Ishikawa (cell line): ENCODE data around the gene ASPG.

Experiments
- CEBPB ChIP-seq: IDR thresholded peaks from 2 replicates; pipeline ENCODE4 v1.6.1; 2012
- CREB1 ChIP-seq: IDR thresholded peaks from 2 replicates; pipeline ENCODE4 v1.6.1; 2012; ENCODE audit warnings: low read depth
- EGR1 ChIP-seq: IDR thresholded peaks from 2 replicates; pipeline ENCODE4 v1.6.1; 2012
- EP300 ChIP-seq: IDR thresholded peaks from 2 replicates; pipeline ENCODE4 v1.6.1; 2012; ENCODE audit warnings: borderline replicate concordance
- FOXM1 ChIP-seq: IDR thresholded peaks from 2 replicates; pipeline ENCODE4 v1.6.1; 2012; ENCODE audit warnings: low read depth, borderline replicate concordance
- RAD21 ChIP-seq: IDR thresholded peaks from 2 replicates; pipeline ENCODE4 v1.6.1; 2012; ENCODE audit warnings: low read depth
- TAF1 ChIP-seq: IDR thresholded peaks from 2 replicates; pipeline ENCODE4 v1.6.1; 2012; ENCODE audit warnings: low read depth, mild to moderate bottlenecking
- TCF12 ChIP-seq: IDR thresholded peaks from 2 replicates; pipeline ENCODE4 v1.6.1; 2012; ENCODE audit warnings: low read depth
- TEAD4 ChIP-seq: IDR thresholded peaks from 2 replicates; pipeline ENCODE4 v1.6.1; 2012
- YY1 ChIP-seq: IDR thresholded peaks from 2 replicates; pipeline ENCODE4 v1.6.1; 2012; ENCODE audit warnings: low read depth
- ZBTB7A ChIP-seq: IDR thresholded peaks from 2 replicates; pipeline ENCODE4 v1.6.1; 2012; ENCODE audit warnings: low read depth
- TF ChIP-seq, protein P1 (sequence below): IDR thresholded peaks from 2 replicates; pipeline ENCODE4 v1.6.1; 2012
- TF ChIP-seq, protein P2 (sequence below): IDR thresholded peaks from 2 replicates; pipeline ENCODE4 v1.6.1; 2012
- TF ChIP-seq, protein P3 (sequence below): IDR thresholded peaks from 2 replicates; pipeline ENCODE4 v1.6.1; 2012; ENCODE audit warnings: low read depth, mild to moderate bottlenecking

Gene ASPG

DNA sequence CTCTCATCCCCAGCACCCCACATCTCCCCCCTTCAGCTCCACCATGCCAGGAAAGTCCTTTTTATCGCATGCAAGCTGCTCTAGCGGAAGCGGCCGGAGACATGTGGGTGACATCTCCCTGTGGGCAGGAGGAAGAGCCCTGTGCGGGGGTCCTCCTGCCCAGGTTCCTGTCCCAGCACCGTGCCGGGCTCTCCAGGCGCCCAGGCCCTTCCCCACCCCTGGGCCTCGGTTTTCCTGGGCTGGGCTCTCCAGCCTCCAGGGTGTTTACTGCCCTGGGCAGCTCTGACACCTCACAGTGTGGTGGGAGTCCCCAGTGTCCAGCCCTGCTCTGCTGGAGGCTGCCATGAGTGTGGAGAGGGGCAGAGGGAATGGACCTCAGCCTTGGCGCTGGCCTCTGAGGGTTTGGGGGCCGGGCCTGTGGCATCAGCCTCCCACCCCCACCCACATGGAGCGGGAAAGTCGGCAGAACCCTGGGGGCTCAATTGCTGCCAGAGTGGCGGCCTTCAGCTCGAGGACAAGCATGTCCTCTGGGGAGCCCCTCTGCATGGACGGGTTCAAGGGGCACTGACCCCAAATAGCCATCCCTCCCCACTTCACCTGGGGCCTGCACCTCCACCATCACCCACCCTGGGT is 16.9 kb downstream of the ASPG start:
- TF ChIP-seq YY1, result no peak
- TF ChIP-seq TCF12, result no peak
- TF ChIP-seq CREB1, result no peak
- TF ChIP-seq EGR1, result no peak
- no peak for TF ChIP-seq TAF1
- no peak for TF ChIP-seq ZBTB7A

DNA sequence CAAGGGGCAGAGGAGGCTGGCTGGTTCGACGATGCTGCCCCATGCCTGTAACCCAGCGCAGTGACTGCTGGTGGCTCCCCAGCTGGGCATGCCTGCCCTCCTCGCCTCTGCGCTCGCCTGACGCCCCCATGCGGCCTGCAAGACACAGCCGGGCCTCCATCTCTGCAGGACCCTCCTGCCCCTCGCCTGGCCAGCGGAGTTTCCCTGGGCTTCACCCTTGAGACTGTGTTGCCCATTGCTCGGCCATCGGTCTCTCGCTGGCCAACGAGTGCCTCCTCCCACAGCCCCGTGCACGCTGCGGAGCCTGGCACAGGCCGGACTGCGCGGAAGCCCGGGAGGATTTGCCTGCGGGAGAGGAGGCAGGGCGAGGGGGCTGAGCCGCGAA is 17.6 kb downstream of the ASPG start:
- TF ChIP-seq EP300 (no peak), TAF1 (no peak), FOXM1 (no peak), RAD21 (no peak), TEAD4 (no peak), CEBPB (no peak), YY1 (no peak)
- TF ChIP-seq, protein P1, sequence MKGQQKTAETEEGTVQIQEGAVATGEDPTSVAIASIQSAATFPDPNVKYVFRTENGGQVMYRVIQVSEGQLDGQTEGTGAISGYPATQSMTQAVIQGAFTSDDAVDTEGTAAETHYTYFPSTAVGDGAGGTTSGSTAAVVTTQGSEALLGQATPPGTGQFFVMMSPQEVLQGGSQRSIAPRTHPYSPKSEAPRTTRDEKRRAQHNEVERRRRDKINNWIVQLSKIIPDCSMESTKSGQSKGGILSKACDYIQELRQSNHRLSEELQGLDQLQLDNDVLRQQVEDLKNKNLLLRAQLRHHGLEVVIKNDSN, result no peak

DNA sequence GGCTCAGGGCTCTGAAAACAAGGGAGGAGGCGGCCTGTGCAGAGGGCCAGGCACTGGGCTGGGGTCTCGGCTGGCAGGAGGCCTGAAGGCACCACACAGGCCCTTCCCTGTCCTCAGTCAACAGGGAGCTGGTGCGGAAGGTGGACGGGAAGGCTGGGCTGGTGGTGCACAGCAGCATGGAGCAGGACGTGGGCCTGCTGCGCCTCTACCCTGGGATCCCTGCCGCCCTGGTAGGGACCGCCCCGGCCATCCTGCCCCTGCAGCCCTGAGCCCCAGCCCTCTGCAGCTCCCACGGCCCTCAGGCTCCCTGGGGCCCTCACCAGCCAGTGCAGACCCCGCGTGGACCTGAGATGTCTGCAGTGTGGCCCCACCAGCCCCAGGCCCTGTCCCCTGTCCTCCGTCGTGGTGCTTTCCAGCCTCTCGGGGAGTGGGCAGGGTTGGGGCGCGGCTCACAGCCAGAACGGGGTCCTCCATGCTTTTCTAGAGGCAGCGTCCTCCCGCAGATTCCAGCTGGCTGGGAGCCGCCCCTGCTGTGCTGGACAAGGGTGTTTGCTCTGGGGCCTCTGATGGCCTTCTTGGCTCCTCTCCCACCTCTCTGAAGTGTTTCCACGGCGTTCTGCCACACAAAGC is 18.1 kb downstream of the ASPG start:
- TF ChIP-seq, protein P2, sequence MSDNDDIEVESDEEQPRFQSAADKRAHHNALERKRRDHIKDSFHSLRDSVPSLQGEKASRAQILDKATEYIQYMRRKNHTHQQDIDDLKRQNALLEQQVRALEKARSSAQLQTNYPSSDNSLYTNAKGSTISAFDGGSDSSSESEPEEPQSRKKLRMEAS, result no peak
- TF ChIP-seq RAD21, result no peak
- no peak for TF ChIP-seq FOXM1
- TF ChIP-seq TAF1, result no peak
- TF ChIP-seq CREB1, result no peak

DNA sequence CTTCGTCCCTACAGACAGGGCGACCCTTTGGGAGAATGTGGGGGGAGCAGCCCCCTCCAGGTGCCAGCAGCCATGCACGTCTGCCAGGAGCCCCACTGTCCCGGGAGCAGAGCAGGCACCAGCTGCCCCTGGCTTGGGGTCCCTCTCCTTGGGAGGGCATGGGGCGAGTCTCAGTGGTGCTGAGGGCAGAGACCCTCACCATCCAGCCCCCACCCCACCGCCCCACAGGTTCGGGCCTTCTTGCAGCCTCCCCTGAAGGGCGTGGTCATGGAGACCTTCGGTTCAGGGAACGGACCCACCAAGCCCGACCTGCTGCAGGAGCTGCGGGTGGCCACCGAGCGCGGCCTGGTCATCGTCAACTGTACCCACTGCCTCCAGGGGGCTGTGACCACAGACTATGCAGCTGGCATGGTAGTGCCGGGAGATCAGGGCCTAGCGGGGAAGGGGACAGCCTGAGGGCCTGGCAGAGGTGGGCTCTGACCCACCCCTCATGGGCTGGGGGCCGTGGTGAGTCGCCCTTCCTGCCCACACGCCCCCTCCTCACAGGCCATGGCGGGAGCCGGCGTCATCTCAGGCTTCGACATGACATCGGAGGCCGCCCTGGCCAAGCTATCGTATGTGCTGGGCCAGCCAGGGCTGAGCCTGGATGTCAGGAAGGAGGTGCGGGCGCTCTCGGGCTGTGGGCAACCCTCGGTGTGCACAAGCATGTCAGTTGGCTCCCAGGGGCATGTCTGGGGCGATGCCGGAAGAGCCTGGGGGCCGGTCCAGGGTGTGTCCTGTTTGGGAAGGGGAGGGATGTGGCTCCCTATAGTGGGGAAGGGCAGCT is 18.8 kb downstream of the ASPG start:
- TF ChIP-seq CEBPB, result no peak
- TF ChIP-seq, protein P3, sequence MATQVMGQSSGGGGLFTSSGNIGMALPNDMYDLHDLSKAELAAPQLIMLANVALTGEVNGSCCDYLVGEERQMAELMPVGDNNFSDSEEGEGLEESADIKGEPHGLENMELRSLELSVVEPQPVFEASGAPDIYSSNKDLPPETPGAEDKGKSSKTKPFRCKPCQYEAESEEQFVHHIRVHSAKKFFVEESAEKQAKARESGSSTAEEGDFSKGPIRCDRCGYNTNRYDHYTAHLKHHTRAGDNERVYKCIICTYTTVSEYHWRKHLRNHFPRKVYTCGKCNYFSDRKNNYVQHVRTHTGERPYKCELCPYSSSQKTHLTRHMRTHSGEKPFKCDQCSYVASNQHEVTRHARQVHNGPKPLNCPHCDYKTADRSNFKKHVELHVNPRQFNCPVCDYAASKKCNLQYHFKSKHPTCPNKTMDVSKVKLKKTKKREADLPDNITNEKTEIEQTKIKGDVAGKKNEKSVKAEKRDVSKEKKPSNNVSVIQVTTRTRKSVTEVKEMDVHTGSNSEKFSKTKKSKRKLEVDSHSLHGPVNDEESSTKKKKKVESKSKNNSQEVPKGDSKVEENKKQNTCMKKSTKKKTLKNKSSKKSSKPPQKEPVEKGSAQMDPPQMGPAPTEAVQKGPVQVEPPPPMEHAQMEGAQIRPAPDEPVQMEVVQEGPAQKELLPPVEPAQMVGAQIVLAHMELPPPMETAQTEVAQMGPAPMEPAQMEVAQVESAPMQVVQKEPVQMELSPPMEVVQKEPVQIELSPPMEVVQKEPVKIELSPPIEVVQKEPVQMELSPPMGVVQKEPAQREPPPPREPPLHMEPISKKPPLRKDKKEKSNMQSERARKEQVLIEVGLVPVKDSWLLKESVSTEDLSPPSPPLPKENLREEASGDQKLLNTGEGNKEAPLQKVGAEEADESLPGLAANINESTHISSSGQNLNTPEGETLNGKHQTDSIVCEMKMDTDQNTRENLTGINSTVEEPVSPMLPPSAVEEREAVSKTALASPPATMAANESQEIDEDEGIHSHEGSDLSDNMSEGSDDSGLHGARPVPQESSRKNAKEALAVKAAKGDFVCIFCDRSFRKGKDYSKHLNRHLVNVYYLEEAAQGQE, result no peak
- TF ChIP-seq EGR1, result no peak
- TF ChIP-seq FOXM1, result no peak
- TF ChIP-seq TEAD4, result no peak
- TF ChIP-seq, protein P2, result no peak
- no peak for TF ChIP-seq TAF1
- TF ChIP-seq RAD21, result no peak
- TF ChIP-seq, protein P1, result no peak
- no peak for TF ChIP-seq EP300

DNA sequence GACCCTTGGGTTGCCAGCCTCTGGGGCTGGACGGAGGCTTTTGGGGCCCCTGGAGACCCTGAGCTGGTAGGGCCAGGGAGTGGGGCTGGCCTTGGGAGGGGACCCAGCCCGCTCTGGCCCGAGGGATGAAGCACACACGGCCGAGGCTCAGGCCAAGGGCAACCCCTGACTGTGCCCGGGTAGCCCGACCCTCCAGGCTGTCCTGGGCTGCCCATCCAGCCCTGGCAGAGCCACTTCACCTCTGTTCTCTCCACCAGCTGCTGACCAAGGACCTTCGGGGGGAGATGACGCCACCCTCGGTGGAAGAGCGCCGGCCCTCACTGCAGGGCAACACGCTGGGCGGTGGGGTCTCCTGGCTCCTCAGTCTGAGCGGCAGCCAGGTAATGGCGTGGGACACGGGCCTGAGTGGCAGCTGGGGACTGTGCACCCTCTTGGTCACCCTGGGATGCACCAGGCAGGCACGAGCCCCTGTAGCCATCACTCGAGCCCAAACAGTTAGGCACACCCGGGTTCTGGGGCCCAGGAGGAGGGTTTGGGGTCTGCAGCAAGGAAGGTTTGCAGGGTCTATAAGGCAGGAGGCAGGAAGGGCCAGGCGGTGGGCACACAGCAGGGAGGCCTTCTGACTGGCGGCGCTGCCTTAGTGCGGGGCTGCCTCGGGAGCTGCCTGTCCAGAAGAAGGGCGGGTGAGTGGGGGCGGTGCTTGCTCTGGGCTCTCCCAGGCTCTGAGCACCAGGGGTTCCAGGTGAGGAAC is 19.7 kb downstream of the ASPG start:
- TF ChIP-seq EP300, result no peak
- no peak for TF ChIP-seq TEAD4
- TF ChIP-seq ZBTB7A, result no peak
- TF ChIP-seq, protein P3, result no peak
- TF ChIP-seq TCF12, result no peak
- no peak for TF ChIP-seq FOXM1
- TF ChIP-seq, protein P2, result no peak
- no peak for TF ChIP-seq RAD21
- TF ChIP-seq CREB1, result no peak
- TF ChIP-seq TAF1, result no peak
- no peak for TF ChIP-seq CEBPB
